ENCODE data around the gene C11orf98. TPM values are rescaled to one million over a fixed set of nuclear protein-coding genes. Genes with fewer than 3 reads are reported as not detected.
"Not testable (repeated sequence)": the region's sequence is repeated elsewhere in the genome, so short reads cannot be mapped to it uniquely, and the experiment has no call there.

Gene C11orf98
- total RNA-seq, 1 donor from 2014 or later = 20.8 TPM

DNA sequence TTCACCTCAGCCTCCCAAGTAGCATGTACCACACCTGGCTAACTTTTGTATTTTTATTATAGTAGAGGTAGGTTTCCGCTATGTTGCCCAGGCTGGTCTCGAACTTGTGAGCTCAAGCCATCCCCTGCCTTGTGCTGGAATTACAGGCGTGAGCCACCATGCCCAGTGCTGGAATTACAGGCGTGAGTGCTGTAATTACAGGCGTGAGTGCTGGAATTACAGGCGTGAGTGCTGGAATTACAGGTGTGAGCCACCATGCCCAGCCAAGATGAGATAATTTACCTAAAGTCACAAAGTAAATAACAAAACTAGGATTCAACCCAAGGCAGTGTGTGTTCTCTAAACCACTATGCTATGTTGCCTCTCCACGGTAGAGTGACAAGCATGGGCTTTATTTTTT lies 17.5 kb upstream of the C11orf98 start:
- DNase-seq (ENCODE audit: low read depth) = no peak

- DNase-seq (ENCODE audit: low read depth) = peak; percentile 82
Measured at GRCh38 chr11:62680825-62681240, 15.8 kb upstream of the C11orf98 start.

- DNase-seq (ENCODE audit: low read depth) = peak; percentile 75
Measured at GRCh38 chr11:62678770-62679696, 14.0 kb upstream of the C11orf98 start, which contains the start of gene UBXN1. Gene UBXN1, minus strand, starts transcription at chr11:62679073. Its CDS starts 150 bp downstream, at chr11:62678923.

GRCh38 chr11:62678433-62678769 lies 13.4 kb upstream of the C11orf98 start:
- no peak for DNase-seq (ENCODE audit: low read depth)

GRCh38 chr11:62677714-62678113 lies 12.7 kb upstream of the C11orf98 start:
- no peak for DNase-seq (ENCODE audit: low read depth)

DNA sequence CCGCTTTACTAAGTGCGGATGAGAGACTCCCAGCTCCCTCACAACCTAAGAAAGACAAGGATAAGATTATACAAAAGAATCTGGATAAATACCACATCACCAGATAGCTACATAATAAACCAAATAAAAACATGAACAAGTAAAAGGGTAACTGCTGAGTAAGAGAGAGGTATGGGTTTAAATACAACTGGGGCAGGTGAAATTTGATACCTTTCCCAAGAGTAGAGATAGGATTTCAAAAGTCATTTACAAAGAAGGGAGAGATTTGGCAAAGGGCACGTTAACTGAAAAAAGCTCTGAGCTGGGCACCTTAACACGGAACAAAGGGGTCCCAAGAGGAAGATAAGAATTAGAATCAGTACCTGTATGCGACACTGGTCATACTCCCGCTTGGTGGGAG lies 12.1 kb upstream of the C11orf98 start:
- no peak for DNase-seq (ENCODE audit: low read depth)

GRCh38 chr11:62676698-62677097 lies 11.7 kb upstream of the C11orf98 start:
- no peak for DNase-seq (ENCODE audit: low read depth)

- not testable (repeated sequence) for DNase-seq (ENCODE audit: low read depth)
Measured at GRCh38 chr11:62675415-62675814, 10.4 kb upstream of the C11orf98 start.

DNA sequence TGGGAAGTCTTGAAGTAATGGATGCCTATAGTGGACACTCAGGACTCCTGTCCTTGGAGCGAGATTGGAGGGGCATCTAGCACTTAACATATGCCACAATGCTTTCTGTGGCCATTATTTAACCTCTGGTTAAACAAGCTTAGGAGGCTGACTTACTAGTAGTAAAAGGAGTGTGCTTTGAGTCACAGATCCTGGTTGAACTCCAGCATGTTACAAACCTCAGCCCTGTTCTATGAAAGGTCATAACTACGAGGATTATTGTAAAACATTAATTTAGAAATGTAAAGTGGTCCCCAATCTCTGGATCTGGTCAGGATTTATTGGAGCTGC lies 8.2 kb upstream of the C11orf98 start:
- DNase-seq (ENCODE audit: low read depth) = no peak

DNA sequence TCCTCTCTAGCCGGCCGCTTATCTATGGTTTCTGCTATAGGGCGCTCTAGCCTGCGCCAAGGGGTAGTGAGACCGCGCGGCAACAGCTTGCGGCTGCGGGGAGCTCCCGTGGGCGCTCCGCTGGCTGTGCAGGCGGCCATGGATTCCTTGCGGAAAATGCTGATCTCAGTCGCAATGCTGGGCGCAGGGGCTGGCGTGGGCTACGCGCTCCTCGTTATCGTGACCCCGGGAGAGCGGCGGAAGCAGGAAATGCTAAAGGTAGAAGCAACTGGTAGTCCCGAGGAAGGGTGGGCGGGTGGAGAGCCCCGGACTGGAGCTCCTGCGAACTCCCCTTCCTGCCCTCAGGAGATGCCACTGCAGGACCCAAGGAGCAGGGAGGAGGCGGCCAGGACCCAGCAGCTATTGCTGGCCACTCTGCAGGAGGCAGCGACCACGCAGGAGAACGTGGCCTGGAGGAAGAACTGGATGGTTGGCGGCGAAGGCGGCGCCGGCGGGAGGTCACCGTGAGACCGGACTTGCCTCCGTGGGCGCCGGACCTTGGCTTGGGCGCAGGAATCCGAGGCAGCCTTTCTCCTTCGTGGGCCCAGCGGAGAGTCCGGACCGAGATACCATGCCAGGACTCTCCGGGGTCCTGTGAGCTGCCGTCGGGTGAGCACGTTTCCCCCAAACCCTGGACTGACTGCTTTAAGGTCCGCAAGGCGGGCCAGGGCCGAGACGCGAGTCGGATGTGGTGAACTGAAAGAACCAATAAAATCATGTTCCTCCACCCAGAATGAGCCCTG lies 6.8 kb upstream of the C11orf98 start, which contains the start of the genes LBHD1 and UQCC3:
Gene LBHD1 (minus strand): TSS at position 660 of the 782 bp plus-strand sequence. CDS start 2,236 bp downstream, outside the sequence.
Gene UQCC3 (plus strand): TSS at position 66 of the 782 bp plus-strand sequence. CDS start 73 bp downstream, at position 139.
- peak; percentile 75 for DNase-seq (ENCODE audit: low read depth)

GRCh38 chr11:62671236-62671607 lies 6.2 kb upstream of the C11orf98 start:
- peak; percentile 33 for DNase-seq (ENCODE audit: low read depth)

GRCh38 chr11:62669420-62670161 lies 4.6 kb upstream of the C11orf98 start:
- DNase-seq (ENCODE audit: low read depth) = no peak

DNA sequence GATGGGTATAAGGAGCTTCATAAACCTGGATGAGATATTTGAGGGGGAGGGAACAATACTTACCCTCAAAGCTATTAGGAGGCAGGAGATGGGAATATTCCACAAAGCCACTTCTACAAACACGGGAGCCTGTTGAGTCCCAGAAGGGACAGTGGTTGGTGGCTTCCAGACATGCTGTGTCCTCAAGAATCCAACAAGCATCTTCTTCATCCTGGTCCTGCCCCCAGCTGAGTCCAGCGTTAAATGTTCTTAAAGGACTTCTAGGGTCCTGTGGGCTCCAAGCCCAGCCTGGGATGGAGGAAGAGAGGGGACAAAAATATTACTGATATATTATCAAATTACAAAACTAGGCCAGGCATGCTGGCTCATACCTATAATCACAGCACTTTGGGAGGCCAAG lies 2.5 kb upstream of the C11orf98 start:
- no peak for DNase-seq (ENCODE audit: low read depth)

GRCh38 chr11:62666259-62666926 lies 1.4 kb upstream of the C11orf98 start:
- no peak for DNase-seq (ENCODE audit: low read depth)

GRCh38 chr11:62665599-62666258 lies 719 bp upstream of the C11orf98 start:
- peak; percentile 48 for DNase-seq (ENCODE audit: low read depth)

- DNase-seq (ENCODE audit: low read depth) = peak; percentile 71
Measured at GRCh38 chr11:62664405-62665074, 470 bp downstream of the C11orf98 start.

GRCh38 chr11:62656796-62657429 lies 8.1 kb downstream of the C11orf98 start:
- DNase-seq (ENCODE audit: low read depth) = no peak

- no peak for DNase-seq (ENCODE audit: low read depth)
Measured at GRCh38 chr11:62654297-62654696, 10.7 kb downstream of the C11orf98 start.

- no peak for DNase-seq (ENCODE audit: low read depth)
Measured at GRCh38 chr11:62652161-62653006, 12.6 kb downstream of the C11orf98 start.

Measured in renal cortical epithelial cell (primary cell).